AG08395 (cell line): ENCODE measurements around the gene RGS3.
"Not testable (repeated sequence)": the region's sequence is repeated elsewhere in the genome, so short reads cannot be mapped to it uniquely, and the experiment has no call there.

Experiments used
- DNase-seq: peaks from one replicate; pipeline ENCODE4 v3.0.0; 2012; ENCODE audit warnings: mixed read lengths, low spot score

Gene RGS3

GRCh38 chr9:113546566-113546965, 83.0 kb downstream of the RGS3 start:
- no peak for DNase-seq

- no peak for DNase-seq
Observed at GRCh38 chr9:113547501-113547900, 84.0 kb downstream of the RGS3 start.

- peak; percentile 73 for DNase-seq
Observed at GRCh38 chr9:113548221-113549041, 84.9 kb downstream of the RGS3 start.

GRCh38 chr9:113549892-113550291, 86.4 kb downstream of the RGS3 start:
- DNase-seq: not testable (repeated sequence)

- DNase-seq: no peak
Observed at GRCh38 chr9:113556877-113557593, 93.5 kb downstream of the RGS3 start.

GRCh38 chr9:113558632-113559502, 95.3 kb downstream of the RGS3 start:
- peak; percentile 66 for DNase-seq

GRCh38 chr9:113559834-113560800, 96.6 kb downstream of the RGS3 start:
- DNase-seq: no peak

- DNase-seq: no peak
Observed at GRCh38 chr9:113562653-113563381, 99.3 kb downstream of the RGS3 start.

- no peak for DNase-seq
Observed at GRCh38 chr9:113563826-113564497, 100.4 kb downstream of the RGS3 start.

GRCh38 chr9:113564498-113565237, 101.1 kb downstream of the RGS3 start:
- DNase-seq: peak; percentile 94

- no peak for DNase-seq
Observed at GRCh38 chr9:113566016-113566711, 102.6 kb downstream of the RGS3 start.

- DNase-seq: no peak
Observed at GRCh38 chr9:113566712-113567071, 103.2 kb downstream of the RGS3 start.

- DNase-seq: no peak
Observed at GRCh38 chr9:113567361-113568080, 104.0 kb downstream of the RGS3 start.

- no peak for DNase-seq
Observed at GRCh38 chr9:113568081-113568435, 104.5 kb downstream of the RGS3 start.

GRCh38 chr9:113568571-113569321, 105.2 kb downstream of the RGS3 start:
- DNase-seq: peak; percentile 37

GRCh38 chr9:113569472-113570060, 106.0 kb downstream of the RGS3 start:
- no peak for DNase-seq

- no peak for DNase-seq
Observed at GRCh38 chr9:113570106-113570505, 106.6 kb downstream of the RGS3 start.
